ENCODE data around the gene ZSCAN5B.

GRCh38 chr19:56146904-56147303, 50.7 kb downstream of the ZSCAN5B start:
- TF ChIP-seq, protein P1, sequence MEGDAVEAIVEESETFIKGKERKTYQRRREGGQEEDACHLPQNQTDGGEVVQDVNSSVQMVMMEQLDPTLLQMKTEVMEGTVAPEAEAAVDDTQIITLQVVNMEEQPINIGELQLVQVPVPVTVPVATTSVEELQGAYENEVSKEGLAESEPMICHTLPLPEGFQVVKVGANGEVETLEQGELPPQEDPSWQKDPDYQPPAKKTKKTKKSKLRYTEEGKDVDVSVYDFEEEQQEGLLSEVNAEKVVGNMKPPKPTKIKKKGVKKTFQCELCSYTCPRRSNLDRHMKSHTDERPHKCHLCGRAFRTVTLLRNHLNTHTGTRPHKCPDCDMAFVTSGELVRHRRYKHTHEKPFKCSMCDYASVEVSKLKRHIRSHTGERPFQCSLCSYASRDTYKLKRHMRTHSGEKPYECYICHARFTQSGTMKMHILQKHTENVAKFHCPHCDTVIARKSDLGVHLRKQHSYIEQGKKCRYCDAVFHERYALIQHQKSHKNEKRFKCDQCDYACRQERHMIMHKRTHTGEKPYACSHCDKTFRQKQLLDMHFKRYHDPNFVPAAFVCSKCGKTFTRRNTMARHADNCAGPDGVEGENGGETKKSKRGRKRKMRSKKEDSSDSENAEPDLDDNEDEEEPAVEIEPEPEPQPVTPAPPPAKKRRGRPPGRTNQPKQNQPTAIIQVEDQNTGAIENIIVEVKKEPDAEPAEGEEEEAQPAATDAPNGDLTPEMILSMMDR (IDR thresholded peaks at IDR 0.05; ENCODE audit: insufficient read depth, low read length, poor library complexity, severe bottlenecking) = no peak
- TF ChIP-seq EZH2phosphoT487 (conservative IDR thresholded peaks at IDR 0.05; ENCODE audit: low read length) = no peak

All from SU-DHL-6 (cell line).